Measurements from ENCODE around the gene ZNF217. TPM values are rescaled to one million over a fixed set of nuclear protein-coding genes. Genes with fewer than 3 reads are reported as not detected.
"Not testable (repeated sequence)": the region's sequence is repeated elsewhere in the genome, so short reads cannot be mapped to it uniquely, and the experiment has no call there.

ZNF217 gene
- total RNA-seq, 1 donor from 2014 or later: 8.9 TPM

GRCh38 chr20:53550280-53551187 lies 43.1 kb downstream of the ZNF217 start:
- no peak overlapping the region for H3K4me3 ChIP-seq
- intact Hi-C loops (cut with DNase I): no loop called here
- TF ChIP-seq, protein P1, sequence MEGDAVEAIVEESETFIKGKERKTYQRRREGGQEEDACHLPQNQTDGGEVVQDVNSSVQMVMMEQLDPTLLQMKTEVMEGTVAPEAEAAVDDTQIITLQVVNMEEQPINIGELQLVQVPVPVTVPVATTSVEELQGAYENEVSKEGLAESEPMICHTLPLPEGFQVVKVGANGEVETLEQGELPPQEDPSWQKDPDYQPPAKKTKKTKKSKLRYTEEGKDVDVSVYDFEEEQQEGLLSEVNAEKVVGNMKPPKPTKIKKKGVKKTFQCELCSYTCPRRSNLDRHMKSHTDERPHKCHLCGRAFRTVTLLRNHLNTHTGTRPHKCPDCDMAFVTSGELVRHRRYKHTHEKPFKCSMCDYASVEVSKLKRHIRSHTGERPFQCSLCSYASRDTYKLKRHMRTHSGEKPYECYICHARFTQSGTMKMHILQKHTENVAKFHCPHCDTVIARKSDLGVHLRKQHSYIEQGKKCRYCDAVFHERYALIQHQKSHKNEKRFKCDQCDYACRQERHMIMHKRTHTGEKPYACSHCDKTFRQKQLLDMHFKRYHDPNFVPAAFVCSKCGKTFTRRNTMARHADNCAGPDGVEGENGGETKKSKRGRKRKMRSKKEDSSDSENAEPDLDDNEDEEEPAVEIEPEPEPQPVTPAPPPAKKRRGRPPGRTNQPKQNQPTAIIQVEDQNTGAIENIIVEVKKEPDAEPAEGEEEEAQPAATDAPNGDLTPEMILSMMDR (IDR thresholded peaks at IDR 0.05): no peak

GRCh38 chr20:53547664-53548239 lies 45.9 kb downstream of the ZNF217 start:
- TF ChIP-seq, protein P1 (IDR thresholded peaks at IDR 0.05): peak; percentile 30 to 52 (median 35)
- no peaks in the 10 kb centered on the region for H3K27me3 ChIP-seq
- H3K4me1 ChIP-seq: no peaks in the 10 kb centered on the region
- H3K27ac ChIP-seq: no peak overlapping the region
- no peak overlapping the region for H3K4me3 ChIP-seq
- no peak for DNase-seq (ENCODE audit: low spot score in 2 of 2)
- intact Hi-C loops (cut with DNase I): no loop called here
- no peaks in the 10 kb centered on the region for H3K36me3 ChIP-seq
- no peaks in the 10 kb centered on the region for H3K9me3 ChIP-seq

More at GRCh38 chr20:53550280-53551187, 43.1 kb downstream of the ZNF217 start:
- H3K36me3 ChIP-seq: no peaks in the 10 kb centered on the region
- no peaks in the 10 kb centered on the region for H3K4me1 ChIP-seq
- no peak overlapping the region for H3K27ac ChIP-seq
- H3K27me3 ChIP-seq: no peaks in the 10 kb centered on the region
- no peaks in the 10 kb centered on the region for H3K9me3 ChIP-seq
- no peak for DNase-seq (ENCODE audit: low spot score in 2 of 2)

DNA sequence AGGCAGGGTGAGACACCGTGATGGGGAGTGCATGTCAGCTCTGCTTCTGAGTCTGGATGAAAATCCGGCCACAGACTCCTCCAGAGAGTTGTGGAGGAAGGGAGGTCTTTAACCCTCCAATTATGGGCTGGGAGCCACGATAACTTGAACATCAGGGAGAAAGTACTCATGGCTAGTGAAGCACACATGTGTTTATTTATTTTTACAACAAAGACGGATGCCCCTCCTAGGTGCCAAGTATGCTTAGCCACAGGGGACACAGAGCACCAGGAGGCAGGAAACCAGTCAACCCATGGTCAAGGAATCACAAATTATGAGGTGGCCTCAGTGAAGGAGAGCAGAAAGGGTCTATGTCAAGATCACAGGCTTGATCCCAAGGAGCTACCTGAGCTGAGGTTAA lies 54.1 kb downstream of the ZNF217 start:
- H3K27ac ChIP-seq: no peak overlapping the region

GRCh38 chr20:53536382-53536781 lies 57.3 kb downstream of the ZNF217 start:
- H3K36me3 ChIP-seq; H3K27me3 ChIP-seq; intact Hi-C loops (cut with DNase I); H3K4me3 ChIP-seq; H3K27ac ChIP-seq; DNase-seq (ENCODE audit: low spot score in 2 of 2); H3K9me3 ChIP-seq; H3K4me1 ChIP-seq: not testable (repeated sequence)

More for the DNA sequence above, 54.1 kb downstream of the ZNF217 start:
- Histone ChIP-seq H3K9me3 (no peaks in the 10 kb centered on the region), H3K36me3 (no peaks in the 10 kb centered on the region), H3K27me3 (no peaks in the 10 kb centered on the region), H3K4me1 (no peaks in the 10 kb centered on the region), H3K4me3 (no peak overlapping the region)
- intact Hi-C loops (cut with DNase I): no loop called here
- DNase-seq (ENCODE audit: low spot score in 2 of 2): no peak
- TF ChIP-seq, protein P1 (IDR thresholded peaks at IDR 0.05): no peak

DNA sequence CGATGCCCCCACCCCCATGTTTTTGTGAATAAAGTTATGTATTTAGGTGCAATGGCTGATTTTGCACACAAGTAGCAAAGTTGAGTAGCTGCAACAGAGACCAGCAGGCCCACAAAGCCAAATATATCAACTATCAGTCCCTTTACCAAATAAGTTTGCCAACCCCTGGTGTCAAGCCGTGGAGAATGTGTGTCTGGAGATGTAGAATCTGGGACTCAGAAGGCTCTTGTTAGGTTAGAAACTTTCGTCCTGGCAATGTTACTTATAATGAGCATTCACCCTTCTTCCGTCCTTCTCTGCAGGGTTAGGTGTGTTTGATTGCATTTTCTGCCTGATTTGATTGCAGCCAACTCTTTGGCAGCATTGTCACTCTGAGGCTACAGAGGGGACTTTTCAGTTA lies 57.8 kb downstream of the ZNF217 start:
- H3K4me1 ChIP-seq: no peaks in the 10 kb centered on the region
- no peak overlapping the region for H3K27ac ChIP-seq
- intact Hi-C loops (cut with DNase I): no loop called here
- TF ChIP-seq, protein P1 (IDR thresholded peaks at IDR 0.05): no peak
- no peaks in the 10 kb centered on the region for H3K36me3 ChIP-seq
- DNase-seq (ENCODE audit: low spot score in 2 of 2): no peak
- no peaks in the 10 kb centered on the region for H3K27me3 ChIP-seq
- no peaks in the 10 kb centered on the region for H3K9me3 ChIP-seq
- no peak overlapping the region for H3K4me3 ChIP-seq

- Histone ChIP-seq H3K9me3 (no peaks in the 10 kb centered on the region), H3K36me3 (no peaks in the 10 kb centered on the region), H3K27ac (no peak overlapping the region), H3K4me1 (no peaks in the 10 kb centered on the region), H3K27me3 (no peaks in the 10 kb centered on the region), H3K4me3 (no peak overlapping the region)
- TF ChIP-seq, protein P1 (IDR thresholded peaks at IDR 0.05): no peak
- intact Hi-C loops (cut with DNase I): no loop called here
- no peak for DNase-seq (ENCODE audit: low spot score in 2 of 2)
Measured at GRCh38 chr20:53534037-53534436, 59.6 kb downstream of the ZNF217 start.
